ENCODE measurements around the gene SOST.

SOST gene

GRCh38 chr17:43740541-43740940 lies 18.1 kb downstream of the SOST start:
- no peak for DNase-seq
- Mint-ChIP-seq H3K36me3 (ENCODE audit: low read depth) (no peaks in the 10 kb centered on the region), H3K9me3 (no peaks in the 10 kb centered on the region), H3K4me3 (no peak overlapping the region), H3K4me1 (ENCODE audit: low read depth) (no peaks in the 10 kb centered on the region), H3K27ac (no peak overlapping the region), H3K27me3 (peaks cover 39% of the 10 kb centered on the region)

GRCh38 chr17:43737722-43738121 lies 20.9 kb downstream of the SOST start:
- peaks cover 2% of the 10 kb centered on the region for H3K9me3 Mint-ChIP-seq
- H3K27me3 Mint-ChIP-seq, result peaks cover 15% of the 10 kb centered on the region
- H3K4me1 Mint-ChIP-seq (ENCODE audit: low read depth), result no peaks in the 10 kb centered on the region
- DNase-seq, result no peak
- H3K27ac Mint-ChIP-seq, result no peak overlapping the region
- no peaks in the 10 kb centered on the region for H3K36me3 Mint-ChIP-seq (ENCODE audit: low read depth)
- H3K4me3 Mint-ChIP-seq, result no peak overlapping the region

DNA sequence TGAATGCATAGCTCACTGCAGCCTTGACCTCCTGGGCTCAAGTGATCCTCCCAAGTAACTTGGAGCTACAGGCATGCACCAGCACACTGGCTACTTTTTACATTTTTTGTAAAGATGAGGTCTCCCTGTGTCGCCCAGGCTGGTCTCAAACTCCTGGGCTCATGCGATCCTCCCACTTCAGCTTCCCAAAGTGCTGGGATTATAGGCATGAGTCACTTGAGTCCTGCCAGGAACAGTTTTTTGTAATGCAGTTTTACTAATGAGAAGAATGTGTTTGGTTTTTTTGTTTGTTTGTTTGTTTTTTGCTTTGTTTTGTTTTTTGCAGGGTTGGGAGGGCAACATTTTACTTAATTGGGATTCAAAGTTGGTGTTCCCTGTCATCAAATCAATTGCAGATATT lies 22.2 kb downstream of the SOST start:
- Mint-ChIP-seq H3K27ac (no peak overlapping the region), H3K4me3 (no peak overlapping the region), H3K36me3 (ENCODE audit: low read depth) (no peaks in the 10 kb centered on the region), H3K4me1 (ENCODE audit: low read depth) (no peaks in the 10 kb centered on the region), H3K27me3 (peaks cover 9% of the 10 kb centered on the region), H3K9me3 (peaks cover 2% of the 10 kb centered on the region)
- DNase-seq, result no peak

GRCh38 chr17:43734376-43734775 lies 24.2 kb downstream of the SOST start:
- peaks cover 5% of the 10 kb centered on the region for H3K27me3 Mint-ChIP-seq
- peaks cover 2% of the 10 kb centered on the region for H3K9me3 Mint-ChIP-seq
- H3K36me3 Mint-ChIP-seq (ENCODE audit: low read depth), result no peaks in the 10 kb centered on the region
- no peak for DNase-seq
- no peak overlapping the region for H3K4me3 Mint-ChIP-seq
- H3K27ac Mint-ChIP-seq, result no peak overlapping the region
- no peaks in the 10 kb centered on the region for H3K4me1 Mint-ChIP-seq (ENCODE audit: low read depth)

DNA sequence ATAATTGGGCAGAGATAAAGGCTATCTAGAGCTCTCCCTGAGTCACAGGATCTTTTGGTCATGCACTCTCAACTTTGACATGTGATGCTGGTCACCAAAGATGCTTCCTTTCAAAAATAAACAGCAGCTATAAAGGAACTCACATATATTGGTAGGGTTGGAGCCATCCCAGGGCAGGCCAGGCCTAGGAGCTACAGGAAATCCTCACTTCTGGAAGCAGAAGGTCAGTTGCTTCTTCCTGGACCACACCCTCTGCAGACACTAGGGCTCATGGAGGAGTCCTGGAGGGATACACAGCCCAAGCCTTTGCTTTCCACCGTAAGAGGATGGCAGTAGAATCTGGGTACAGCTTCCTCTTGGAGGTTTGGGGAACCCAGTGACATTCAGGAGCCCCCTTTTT lies 24.6 kb downstream of the SOST start:
- DNase-seq, result no peak
- Mint-ChIP-seq H3K4me1 (ENCODE audit: low read depth) (no peaks in the 10 kb centered on the region), H3K27me3 (peaks cover 5% of the 10 kb centered on the region), H3K9me3 (peaks cover 2% of the 10 kb centered on the region), H3K4me3 (no peak overlapping the region), H3K27ac (no peak overlapping the region), H3K36me3 (ENCODE audit: low read depth) (no peaks in the 10 kb centered on the region)

- Mint-ChIP-seq H3K27me3 (peaks cover 5% of the 10 kb centered on the region), H3K4me3 (no peak overlapping the region), H3K36me3 (ENCODE audit: low read depth) (no peaks in the 10 kb centered on the region), H3K4me1 (ENCODE audit: low read depth) (no peaks in the 10 kb centered on the region), H3K9me3 (peaks cover 2% of the 10 kb centered on the region), H3K27ac (no peak overlapping the region)
- no peak for DNase-seq
Measured at GRCh38 chr17:43732958-43733357, 25.6 kb downstream of the SOST start.

DNA sequence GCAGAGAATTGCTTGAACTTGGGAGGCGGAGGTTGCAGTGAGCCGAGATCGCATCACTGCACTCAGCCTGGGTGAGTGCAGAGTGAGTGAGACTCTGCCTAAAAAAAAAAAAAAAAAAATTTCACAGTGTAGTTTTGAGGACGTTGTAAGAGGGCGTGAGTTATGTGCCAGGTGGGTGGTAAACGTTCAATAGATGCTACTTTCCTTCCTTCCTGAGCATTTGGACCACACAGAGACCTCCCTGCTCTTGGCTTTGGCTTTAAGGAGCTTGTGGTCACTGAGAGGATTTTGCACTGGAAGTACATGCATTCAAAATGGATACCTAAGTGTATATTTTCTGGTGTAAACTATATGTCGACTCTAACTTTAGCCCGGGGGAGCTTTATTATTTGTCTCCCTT lies 30.5 kb downstream of the SOST start:
- Mint-ChIP-seq H3K27me3 (no peaks in the 10 kb centered on the region), H3K27ac (no peak overlapping the region), H3K4me1 (ENCODE audit: low read depth) (no peaks in the 10 kb centered on the region), H3K4me3 (no peak overlapping the region), H3K9me3 (no peaks in the 10 kb centered on the region), H3K36me3 (ENCODE audit: low read depth) (no peaks in the 10 kb centered on the region)
- no peak for DNase-seq

DNA sequence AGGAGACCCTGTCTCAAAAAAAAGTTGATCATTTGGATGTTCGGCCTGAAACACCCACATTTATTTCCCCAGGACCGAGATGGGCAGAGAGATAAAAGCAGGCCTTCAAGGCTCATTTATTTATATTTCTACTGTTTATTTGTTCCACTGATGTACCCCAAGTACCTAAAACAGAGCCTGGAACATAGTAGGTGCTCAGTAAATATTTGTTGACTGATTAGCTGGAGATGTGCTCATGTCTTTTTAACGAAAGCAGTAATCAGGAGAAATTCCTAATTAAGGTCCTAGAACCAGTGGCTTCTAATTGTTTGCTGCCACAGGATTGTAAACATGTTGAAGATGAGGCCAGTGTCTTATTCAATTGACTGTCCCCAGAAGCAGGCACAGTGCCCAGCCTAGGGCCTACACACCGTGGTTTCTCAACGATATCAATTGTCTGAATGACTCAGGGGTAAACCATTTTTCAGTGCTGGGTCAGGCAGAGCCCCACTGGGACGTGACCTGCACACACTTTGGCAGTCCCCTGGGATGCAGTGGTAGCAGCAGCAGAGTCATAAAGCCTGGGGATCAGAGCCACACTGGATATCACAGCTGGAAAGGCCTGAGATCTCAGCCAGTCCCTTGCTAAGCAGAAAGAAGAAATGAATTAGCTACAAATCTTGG lies 34.8 kb downstream of the SOST start:
- Mint-ChIP-seq H3K36me3 (ENCODE audit: low read depth) (no peaks in the 10 kb centered on the region), H3K27me3 (no peaks in the 10 kb centered on the region), H3K4me1 (ENCODE audit: low read depth) (peaks cover 18% of the 10 kb centered on the region), H3K27ac (no peak overlapping the region), H3K4me3 (no peak overlapping the region), H3K9me3 (no peaks in the 10 kb centered on the region)
- DNase-seq, result no peak

DNA sequence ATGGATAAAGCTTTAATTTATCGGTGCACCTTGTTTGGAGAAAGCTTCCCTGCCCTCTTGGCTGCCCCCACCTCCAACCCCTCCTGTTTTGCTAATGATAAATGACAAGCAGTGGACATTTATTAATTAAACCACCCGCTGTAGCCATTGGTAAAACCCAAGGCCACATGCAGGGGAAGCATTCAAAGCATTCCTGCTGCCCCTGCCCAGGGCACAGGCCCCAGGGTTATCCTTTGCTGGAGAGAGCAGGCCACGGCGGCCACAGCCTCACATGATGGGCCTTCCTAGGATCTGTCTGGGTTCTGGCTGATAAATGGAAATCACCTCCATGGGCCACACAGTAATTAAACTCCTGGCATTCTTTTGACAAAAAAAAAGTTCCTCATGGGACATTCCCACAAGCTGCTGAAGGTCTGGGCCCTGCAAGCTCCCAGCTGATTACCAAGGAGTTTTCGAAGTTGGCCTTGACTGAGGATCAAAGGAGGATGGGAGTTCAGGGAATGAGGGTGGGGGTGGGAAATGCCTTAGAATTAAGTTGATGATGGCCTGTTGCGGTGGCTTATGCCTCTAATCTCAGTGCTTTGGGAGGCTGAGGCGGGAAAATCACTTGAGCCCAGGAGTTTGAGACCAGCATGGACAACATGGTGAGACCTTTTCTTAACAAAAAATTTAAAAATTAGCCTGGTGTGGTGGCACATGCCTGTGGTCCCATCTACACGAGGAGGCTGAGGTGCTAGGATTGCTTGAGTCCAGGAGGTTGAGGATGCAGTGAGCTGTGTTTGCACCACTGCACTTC lies 35.5 kb downstream of the SOST start:
- H3K27me3 Mint-ChIP-seq, result no peaks in the 10 kb centered on the region
- H3K27ac Mint-ChIP-seq, result no peak overlapping the region
- peaks cover 18% of the 10 kb centered on the region for H3K4me1 Mint-ChIP-seq (ENCODE audit: low read depth)
- H3K36me3 Mint-ChIP-seq (ENCODE audit: low read depth), result no peaks in the 10 kb centered on the region
- H3K9me3 Mint-ChIP-seq, result no peaks in the 10 kb centered on the region
- no peak for DNase-seq
- no peak overlapping the region for H3K4me3 Mint-ChIP-seq

DNA sequence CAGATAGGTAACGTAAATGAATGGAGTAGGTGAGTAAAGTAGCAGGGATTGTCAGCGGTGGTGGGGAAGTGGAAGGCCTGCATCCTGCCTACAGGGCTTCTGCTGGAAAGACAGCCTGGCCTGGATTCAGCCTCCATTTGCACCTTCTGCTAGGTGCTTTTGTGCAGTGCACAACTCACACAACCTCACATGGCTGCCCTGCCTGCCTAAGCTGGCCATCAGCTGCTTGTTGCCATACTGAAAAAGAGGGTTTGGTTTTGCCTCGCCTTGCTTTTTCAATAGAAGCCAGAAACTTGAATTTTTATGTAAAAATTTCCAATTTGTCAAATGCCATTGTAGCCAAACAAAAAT lies 36.3 kb downstream of the SOST start:
- Mint-ChIP-seq H3K4me1 (ENCODE audit: low read depth) (peaks cover 18% of the 10 kb centered on the region), H3K27me3 (no peaks in the 10 kb centered on the region), H3K4me3 (no peak overlapping the region), H3K9me3 (no peaks in the 10 kb centered on the region), H3K36me3 (ENCODE audit: low read depth) (no peaks in the 10 kb centered on the region), H3K27ac (no peak overlapping the region)
- DNase-seq, result no peak

GRCh38 chr17:43721537-43722268 lies 36.9 kb downstream of the SOST start:
- H3K27me3 Mint-ChIP-seq, result no peaks in the 10 kb centered on the region
- H3K36me3 Mint-ChIP-seq (ENCODE audit: low read depth), result no peaks in the 10 kb centered on the region
- DNase-seq, result no peak
- no peaks in the 10 kb centered on the region for H3K9me3 Mint-ChIP-seq
- H3K27ac Mint-ChIP-seq, result peak overlapping the region; percentile 86
- peak overlapping the region; percentile 84 for H3K4me3 Mint-ChIP-seq
- H3K4me1 Mint-ChIP-seq (ENCODE audit: low read depth), result peaks cover 18% of the 10 kb centered on the region

DNA sequence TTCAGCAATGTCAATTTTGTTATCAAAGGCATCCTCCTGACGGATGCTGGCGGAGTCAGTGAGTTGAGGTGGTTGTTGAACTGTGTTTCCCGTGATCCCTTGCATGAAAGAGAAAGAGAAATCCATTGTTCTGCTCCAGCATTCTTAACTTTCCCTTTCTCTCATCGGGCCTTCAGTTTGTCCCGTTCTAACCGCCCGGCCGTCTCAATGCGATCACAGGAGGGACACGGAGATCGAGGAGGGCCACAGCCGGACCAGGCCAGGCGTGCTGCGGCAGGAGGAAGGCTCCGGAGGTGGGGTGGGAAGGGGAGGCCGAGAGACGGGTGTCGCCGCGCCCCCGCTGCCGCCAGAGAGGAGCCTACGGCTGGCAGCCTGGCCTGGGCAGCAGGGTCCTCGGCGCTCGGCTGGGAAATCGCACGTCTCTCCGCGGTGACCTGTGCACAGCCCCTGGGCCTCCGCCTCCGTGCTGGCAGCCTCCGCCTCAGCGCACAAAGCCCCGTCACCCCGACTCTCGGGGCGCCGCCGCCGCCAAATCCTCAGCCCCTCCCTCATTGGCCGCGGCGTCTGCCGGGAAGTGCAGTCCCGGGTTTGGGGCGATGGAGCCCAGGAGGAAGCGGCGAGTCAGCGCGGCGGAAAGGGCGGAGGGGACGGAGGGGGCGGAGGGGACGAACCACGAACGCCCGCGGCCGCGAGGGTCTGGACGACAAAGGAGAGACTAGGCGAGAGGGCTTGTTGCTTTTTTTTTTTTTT lies 38.1 kb downstream of the SOST start:
- Mint-ChIP-seq H3K9me3 (no peaks in the 10 kb centered on the region), H3K27me3 (peaks cover 1% of the 10 kb centered on the region), H3K4me3 (peak overlapping the region; percentile 84), H3K36me3 (ENCODE audit: low read depth) (no peaks in the 10 kb centered on the region), H3K27ac (peak overlapping the region; percentile 97), H3K4me1 (ENCODE audit: low read depth) (peaks cover 18% of the 10 kb centered on the region)
- peak; percentile 87 for DNase-seq

GRCh38 chr17:43719578-43719977 lies 39.0 kb downstream of the SOST start:
- Mint-ChIP-seq H3K9me3 (no peaks in the 10 kb centered on the region), H3K4me3 (peak overlapping the region; percentile 84), H3K27me3 (peaks cover 10% of the 10 kb centered on the region)

GRCh38 chr17:43718544-43718943 lies 40.0 kb downstream of the SOST start:
- Mint-ChIP-seq H3K36me3 (ENCODE audit: low read depth) (no peaks in the 10 kb centered on the region), H3K4me3 (no peak overlapping the region), H3K4me1 (ENCODE audit: low read depth) (peaks cover 26% of the 10 kb centered on the region), H3K27me3 (peaks cover 17% of the 10 kb centered on the region), H3K27ac (no peak overlapping the region), H3K9me3 (no peaks in the 10 kb centered on the region)
- no peak for DNase-seq

More at GRCh38 chr17:43719578-43719977, 39.0 kb downstream of the SOST start:
- Mint-ChIP-seq H3K4me1 (ENCODE audit: low read depth) (peaks cover 19% of the 10 kb centered on the region), H3K27ac (peak overlapping the region; percentile 97), H3K36me3 (ENCODE audit: low read depth) (no peaks in the 10 kb centered on the region)
- DNase-seq, result no peak
